ENCODE data around the gene KLHL41. TPM values are rescaled to one million over a fixed set of nuclear protein-coding genes. Genes with fewer than 3 reads are reported as not detected.

KLHL41 gene
- total RNA-seq, 2 experiments from 2014 or later: not detected

- Histone ChIP-seq H3K27ac (ENCODE audit: low read depth in 1 of 2, low read length in 2 of 2) (no peak overlapping the region), H3K4me1 (ENCODE audit: insufficient read depth, low read length) (no peaks in the 10 kb centered on the region), H3K27me3 (ENCODE audit: control insufficient read depth in 1 of 2, insufficient read depth in 2 of 2, low read length in 2 of 2) (no peaks in the 10 kb centered on the region), H3K9me3 (ENCODE audit: control insufficient read depth in 1 of 2, insufficient read depth in 1 of 2, low read length in 2 of 2) (no peaks in the 10 kb centered on the region), H3K36me3 (ENCODE audit: insufficient read depth, low read length) (no peaks in the 10 kb centered on the region), H3K4me3 (ENCODE audit: low read length) (no peak overlapping the region)
- no peak for TF ChIP-seq CTCF (IDR thresholded peaks at IDR 0.05)
- Mint-ChIP-seq H3K36me3 (ENCODE audit: low read depth) (no peaks in the 10 kb centered on the region), H3K27ac (no peak overlapping the region), H3K4me3 (no peak overlapping the region), H3K9me3 (no peaks in the 10 kb centered on the region), H3K4me1 (ENCODE audit: low read depth) (no peaks in the 10 kb centered on the region), H3K27me3 (no peaks in the 10 kb centered on the region)
- ChIA-PET CTCF (no interaction called here), POLR2A (interaction anchor here (0.6 to 1.6 kb wide), 4 partner anchors 15 to 490 kb away, joined by 3 to 7 read pairs (median 6); partner anchors contain the start of genes BBS5 and PPIG)
- intact Hi-C loops (cut with DNase I, micrococcal nuclease): loop anchor here in 1 of 2 experiments (10.0 kb wide), 1 partner anchor 490 kb away; no protein-coding TSS in a partner anchor
- no peak for ATAC-seq (ENCODE audit: poor library complexity)
- no peak for DNase-seq
These were observed 45.0 kb upstream of the KLHL41 start for GRCh38 chr2:169464466-169464865.

- Mint-ChIP-seq H3K4me1 (ENCODE audit: low read depth) (no peaks in the 10 kb centered on the region), H3K9me3 (no peaks in the 10 kb centered on the region), H3K27me3 (no peaks in the 10 kb centered on the region), H3K4me3 (peak overlapping the region; percentile 27), H3K36me3 (ENCODE audit: low read depth) (no peaks in the 10 kb centered on the region), H3K27ac (peak overlapping the region; percentile 19)
- H3K36me3 ChIP-seq (ENCODE audit: insufficient read depth, low read length): no peaks in the 10 kb centered on the region
- H3K4me1 ChIP-seq (ENCODE audit: insufficient read depth, low read length): no peaks in the 10 kb centered on the region
- no peaks in the 10 kb centered on the region for H3K9me3 ChIP-seq (ENCODE audit: control insufficient read depth in 1 of 2, insufficient read depth in 1 of 2, low read length in 2 of 2)
- ChIA-PET POLR2A (interaction anchor here (1.0 to 1.6 kb wide), 3 partner anchors 14 to 490 kb away, joined by 5 to 7 read pairs (median 6); partner anchors contain the start of genes BBS5 and PPIG), CTCF (no interaction called here)
- no peak overlapping the region for H3K4me3 ChIP-seq (ENCODE audit: low read length)
- no peaks in the 10 kb centered on the region for H3K27me3 ChIP-seq (ENCODE audit: control insufficient read depth in 1 of 2, insufficient read depth in 2 of 2, low read length in 2 of 2)
- DNase-seq (peak in 1 of 14 experiments; percentile 31), ATAC-seq (ENCODE audit: poor library complexity) (no peak)
- no peak overlapping the region for H3K27ac ChIP-seq (ENCODE audit: low read depth in 1 of 2, low read length in 2 of 2)
- intact Hi-C loops (cut with DNase I, micrococcal nuclease): loop anchor here in 1 of 2 experiments (10.0 kb wide), 1 partner anchor 490 kb away; no protein-coding TSS in a partner anchor
- TF ChIP-seq CTCF (IDR thresholded peaks at IDR 0.05): no peak
These were observed 44.6 kb upstream of the KLHL41 start for GRCh38 chr2:169464882-169465281.

DNA sequence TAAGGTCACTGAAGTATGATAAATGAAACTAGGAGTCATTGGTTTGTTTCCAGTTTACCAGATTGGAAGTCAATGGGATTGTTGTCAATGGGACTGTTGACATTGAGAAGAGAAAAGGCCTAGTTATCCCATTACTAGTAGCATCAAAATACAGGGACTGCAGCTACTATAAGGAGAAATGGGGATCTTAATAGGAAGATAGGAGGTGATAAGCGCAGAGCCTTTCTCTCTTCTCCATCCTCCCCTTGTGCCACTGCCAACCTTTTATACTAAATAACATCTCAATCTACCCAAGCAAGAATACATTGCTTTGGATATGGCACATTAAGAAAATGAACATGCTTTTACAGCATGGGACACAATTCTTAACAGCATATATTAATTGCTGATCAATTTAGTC, 40.7 kb upstream of the KLHL41 start:
- peak; percentile 50 for ATAC-seq (ENCODE audit: poor library complexity)
- intact Hi-C loops (cut with DNase I, micrococcal nuclease): loop anchor here in 1 of 2 experiments (10.0 kb wide), 1 partner anchor 494 kb away; no protein-coding TSS in a partner anchor
- H3K36me3 ChIP-seq (ENCODE audit: insufficient read depth, low read length): no peaks in the 10 kb centered on the region

More for the DNA sequence above, 40.7 kb upstream of the KLHL41 start:
- Mint-ChIP-seq H3K4me3 (no peak overlapping the region), H3K36me3 (ENCODE audit: low read depth) (no peaks in the 10 kb centered on the region), H3K9me3 (no peaks in the 10 kb centered on the region), H3K4me1 (ENCODE audit: low read depth) (no peaks in the 10 kb centered on the region), H3K27me3 (no peaks in the 10 kb centered on the region), H3K27ac (no peak overlapping the region)
- DNase-seq: no peak
- Histone ChIP-seq H3K27ac (ENCODE audit: low read depth in 1 of 2, low read length in 2 of 2) (no peak overlapping the region), H3K9me3 (ENCODE audit: control insufficient read depth in 1 of 2, insufficient read depth in 1 of 2, low read length in 2 of 2) (no peaks in the 10 kb centered on the region), H3K4me3 (ENCODE audit: low read length) (no peak overlapping the region), H3K4me1 (ENCODE audit: insufficient read depth, low read length) (no peaks in the 10 kb centered on the region), H3K27me3 (ENCODE audit: control insufficient read depth in 1 of 2, insufficient read depth in 2 of 2, low read length in 2 of 2) (no peaks in the 10 kb centered on the region)
- ChIA-PET POLR2A (interaction anchor here (1.0 to 2.3 kb wide), 3 partner anchors 9 to 116 kb away, joined by 3 to 18 read pairs (median 6); partner anchors contain the start of gene BBS5), CTCF (interaction anchor here (1.2 kb wide), 1 partner anchor 11 kb away, joined by 4 read pairs; the partner anchor contains the start of gene BBS5)
- TF ChIP-seq CTCF (IDR thresholded peaks at IDR 0.05): no peak
